IMR-90 (cell line): ENCODE results near the gene ILK.
A peak's percentile ranks its signal among the peaks of the same experiment; 100 is the strongest.

Experiments
- CHD1 ChIP-seq: IDR thresholded peaks from 2 replicates; pipeline ENCODE4 v1.6.1; 2012; ENCODE audit warnings: low read depth, low read length, improper control_type of control experiment
- CTCF ChIP-seq: conservative IDR thresholded peaks from 2 replicates; pipeline ENCODE4 v1.5.1; 2012; ENCODE audit warnings: mild to moderate bottlenecking, low read depth, low read length, improper control_type of control experiment
- MXI1 ChIP-seq: IDR thresholded peaks from 2 replicates; pipeline ENCODE4 v1.6.1; 2012; ENCODE audit warnings: low read depth, mild to moderate bottlenecking, low read length, moderate library complexity, borderline replicate concordance
- POLR2A ChIP-seq: IDR thresholded peaks from 2 replicates; pipeline ENCODE4 v1.6.1; 2012; ENCODE audit warnings: mild to moderate bottlenecking, low read depth, low read length
- RAD21 ChIP-seq: IDR thresholded peaks from 2 replicates; pipeline ENCODE4 v1.6.1; 2012; ENCODE audit warnings: low read length, improper control_type of control experiment

GRCh38 chr11:6646071-6646470 is 42.5 kb downstream of the ILK start:
- TF ChIP-seq POLR2A (no peak), CTCF (no peak), CHD1 (no peak), RAD21 (no peak), MXI1 (peak; percentile 55; the same call in 1 of the 2 replicates)
